DMS 273 (cell line): ENCODE measurements around the gene PTP4A2.

Experiments used
- DNase-seq: peaks from one replicate; lab custom pipeline; 2025; ENCODE audit not compliant: unreplicated experiment; lab: John Stamatoyannopoulos, UW

PTP4A2 gene

GRCh38 chr1:31938184-31938975, at the start of gene PTP4A2:
PTP4A2 (minus strand) TSS chr1:31938368; CDS start chr1:31919065, 19,303 bp downstream.
- DNase-seq, result peak; percentile 98

- DNase-seq, result peak; percentile 77
These were observed 49.0 kb upstream of the PTP4A2 start for GRCh38 chr1:31987135-31987619.

- peak; percentile 71 for DNase-seq
These were observed 47.3 kb upstream of the PTP4A2 start for GRCh38 chr1:31985430-31985829.

- DNase-seq, result no peak
These were observed 46.5 kb upstream of the PTP4A2 start for GRCh38 chr1:31984419-31985347.

- DNase-seq, result peak; percentile 45
These were observed 43.8 kb upstream of the PTP4A2 start for GRCh38 chr1:31981972-31982371.

- DNase-seq, result no peak
These were observed 43.3 kb upstream of the PTP4A2 start for GRCh38 chr1:31981456-31981839.

- DNase-seq, result no peak
These were observed 42.8 kb upstream of the PTP4A2 start for GRCh38 chr1:31980835-31981455.

GRCh38 chr1:31978843-31979400, 40.8 kb upstream of the PTP4A2 start:
- no peak for DNase-seq

- DNase-seq, result peak; percentile 87
These were observed 39.4 kb upstream of the PTP4A2 start for GRCh38 chr1:31977385-31978131.

GRCh38 chr1:31976401-31976800, 38.2 kb upstream of the PTP4A2 start:
- DNase-seq, result no peak

- DNase-seq, result no peak
These were observed 32.7 kb upstream of the PTP4A2 start for GRCh38 chr1:31970873-31971272.

GRCh38 chr1:31961536-31961935, 23.4 kb upstream of the PTP4A2 start:
- DNase-seq, result no peak

GRCh38 chr1:31959521-31960340, 21.6 kb upstream of the PTP4A2 start:
- no peak for DNase-seq

- peak; percentile 37 for DNase-seq
These were observed 19.8 kb upstream of the PTP4A2 start for GRCh38 chr1:31957701-31958674.

- DNase-seq, result peak; percentile 20
These were observed 18.0 kb upstream of the PTP4A2 start for GRCh38 chr1:31955917-31956736.

- no peak for DNase-seq
These were observed 16.6 kb upstream of the PTP4A2 start for GRCh38 chr1:31954607-31955283.

GRCh38 chr1:31952825-31953220, 14.7 kb upstream of the PTP4A2 start:
- no peak for DNase-seq
